OCI-LY1 (cell line): ENCODE measurements around the gene CD81.

Experiments
- EZH2 ChIP-seq: fragments of 200-600 bp; sonication (generic), shearing (Covaris generic); IDR thresholded peaks from 2 replicates; pipeline ENCODE4 v1.8.0; 2017; ENCODE audit warnings: borderline replicate concordance, mixed run types, mild to moderate bottlenecking, antibody characterized with exemption, low read length, moderate library complexity, mixed read lengths
- TF ChIP-seq, protein P1 (sequence below): fragments of 200-600 bp; sonication (generic), shearing (Covaris generic); IDR thresholded peaks from 2 replicates; pipeline ENCODE4 v1.5.1; 2017; ENCODE audit warnings: mild to moderate bottlenecking, antibody characterized with exemption, low read length, moderate library complexity, mixed read lengths

DNA sequence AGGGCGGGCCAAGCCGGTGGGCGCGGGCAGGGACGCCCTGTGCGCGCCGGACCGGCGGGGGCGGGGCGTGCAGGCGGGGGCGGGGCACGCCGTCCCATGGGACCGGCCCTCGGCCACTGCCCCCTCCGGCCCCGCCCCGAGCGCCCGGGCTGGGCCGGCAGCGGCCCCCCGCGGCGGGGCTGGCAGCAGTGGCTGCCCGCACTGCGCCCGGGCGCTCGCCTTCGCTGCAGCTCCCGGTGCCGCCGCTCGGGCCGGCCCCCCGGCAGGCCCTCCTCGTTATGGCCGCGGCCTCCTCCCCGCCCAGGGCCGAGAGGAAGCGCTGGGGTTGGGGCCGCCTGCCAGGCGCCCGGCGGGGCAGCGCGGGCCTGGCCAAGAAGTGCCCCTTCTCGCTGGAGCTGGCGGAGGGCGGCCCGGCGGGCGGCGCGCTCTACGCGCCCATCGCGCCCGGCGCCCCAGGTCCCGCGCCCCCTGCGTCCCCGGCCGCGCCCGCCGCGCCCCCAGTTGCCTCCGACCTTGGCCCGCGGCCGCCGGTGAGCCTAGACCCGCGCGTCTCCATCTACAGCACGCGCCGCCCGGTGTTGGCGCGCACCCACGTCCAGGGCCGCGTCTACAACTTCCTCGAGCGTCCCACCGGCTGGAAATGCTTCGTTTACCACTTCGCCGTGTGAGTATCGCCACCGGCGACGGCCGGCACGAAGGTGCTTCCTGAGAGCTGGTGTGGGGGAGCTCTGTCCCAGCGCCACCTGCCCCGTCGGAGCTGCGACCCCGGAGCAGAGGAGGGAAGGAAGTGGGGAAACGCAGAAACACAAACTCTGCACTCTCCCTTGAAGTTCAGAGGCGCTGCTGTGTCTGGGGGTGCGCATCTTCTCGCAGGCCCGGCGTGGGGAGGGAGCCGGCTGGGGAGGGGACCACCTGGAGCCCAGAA is 68.0 kb downstream of the CD81 start, which contains the start of gene KCNQ1:
- no peak for TF ChIP-seq EZH2
- TF ChIP-seq, protein P1, sequence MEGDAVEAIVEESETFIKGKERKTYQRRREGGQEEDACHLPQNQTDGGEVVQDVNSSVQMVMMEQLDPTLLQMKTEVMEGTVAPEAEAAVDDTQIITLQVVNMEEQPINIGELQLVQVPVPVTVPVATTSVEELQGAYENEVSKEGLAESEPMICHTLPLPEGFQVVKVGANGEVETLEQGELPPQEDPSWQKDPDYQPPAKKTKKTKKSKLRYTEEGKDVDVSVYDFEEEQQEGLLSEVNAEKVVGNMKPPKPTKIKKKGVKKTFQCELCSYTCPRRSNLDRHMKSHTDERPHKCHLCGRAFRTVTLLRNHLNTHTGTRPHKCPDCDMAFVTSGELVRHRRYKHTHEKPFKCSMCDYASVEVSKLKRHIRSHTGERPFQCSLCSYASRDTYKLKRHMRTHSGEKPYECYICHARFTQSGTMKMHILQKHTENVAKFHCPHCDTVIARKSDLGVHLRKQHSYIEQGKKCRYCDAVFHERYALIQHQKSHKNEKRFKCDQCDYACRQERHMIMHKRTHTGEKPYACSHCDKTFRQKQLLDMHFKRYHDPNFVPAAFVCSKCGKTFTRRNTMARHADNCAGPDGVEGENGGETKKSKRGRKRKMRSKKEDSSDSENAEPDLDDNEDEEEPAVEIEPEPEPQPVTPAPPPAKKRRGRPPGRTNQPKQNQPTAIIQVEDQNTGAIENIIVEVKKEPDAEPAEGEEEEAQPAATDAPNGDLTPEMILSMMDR, result no peak
